Loucy (cell line): ENCODE data around the gene STK36.

Experiments
- CTCF ChIP-seq: fragments of 200-600 bp; sonication (generic); conservative IDR thresholded peaks from 2 replicates; pipeline ENCODE4 v1.5.1; 2014; ENCODE audit warnings: mild to moderate bottlenecking, antibody characterized with exemption, low read length
- EZH2phosphoT487 ChIP-seq: fragments of 200-600 bp; IDR thresholded peaks from 2 replicates; pipeline ENCODE4 v1.6.1; 2018; ENCODE audit warnings: antibody characterized with exemption, mild to moderate bottlenecking, moderate library complexity, borderline replicate concordance

- TF ChIP-seq CTCF, result no peak
- no peak for TF ChIP-seq EZH2phosphoT487
Observed at GRCh38 chr2:218744615-218745014, 72.7 kb downstream of the STK36 start.
